GM10847 (cell line): ENCODE results near the gene NFE2L1.
A peak's percentile ranks its signal among the peaks of the same experiment; 100 is the strongest.

Source experiments
- POLR2A ChIP-seq: IDR thresholded peaks from 2 replicates; pipeline ENCODE4 v1.6.1; 2011; ENCODE audit not compliant: insufficient read length; ENCODE audit errors: extremely low read depth

The NFE2L1 gene

GRCh38 chr17:48071654-48072053 lies 23.5 kb downstream of the NFE2L1 start:
- no peak for TF ChIP-seq POLR2A

- TF ChIP-seq POLR2A = no peak
Measured at GRCh38 chr17:48074322-48075081, 26.3 kb downstream of the NFE2L1 start.

- TF ChIP-seq POLR2A = no peak
Measured at GRCh38 chr17:48081858-48082257, 33.7 kb downstream of the NFE2L1 start.

- TF ChIP-seq POLR2A = no peak
Measured at GRCh38 chr17:48084932-48085331, 36.8 kb downstream of the NFE2L1 start.

- no peak for TF ChIP-seq POLR2A
Measured at GRCh38 chr17:48093341-48094045, 45.3 kb downstream of the NFE2L1 start.

- no peak for TF ChIP-seq POLR2A
Measured at GRCh38 chr17:48095611-48096010, 47.5 kb downstream of the NFE2L1 start.

- TF ChIP-seq POLR2A = no peak
Measured at GRCh38 chr17:48100160-48100559, 52.0 kb downstream of the NFE2L1 start.

GRCh38 chr17:48100591-48101011 lies 52.4 kb downstream of the NFE2L1 start:
- no peak for TF ChIP-seq POLR2A

GRCh38 chr17:48101012-48101720 lies 53.0 kb downstream of the NFE2L1 start, which contains the start of gene CBX1:
CBX1 (minus strand) TSS chr17:48101478; CDS start chr17:48077004, 24,474 bp downstream.
- TF ChIP-seq POLR2A = peak; percentile 39

- TF ChIP-seq POLR2A = no peak
Measured at GRCh38 chr17:48102043-48102750, 54.0 kb downstream of the NFE2L1 start.

GRCh38 chr17:48102798-48103715 lies 54.9 kb downstream of the NFE2L1 start:
- TF ChIP-seq POLR2A = no peak

- TF ChIP-seq POLR2A = no peak
Measured at GRCh38 chr17:48104440-48104839, 56.3 kb downstream of the NFE2L1 start.

- TF ChIP-seq POLR2A = no peak
Measured at GRCh38 chr17:48106802-48107136, 58.6 kb downstream of the NFE2L1 start.
